Parathyroid adenoma (tissue), 2 donors: ENCODE measurements around the gene GAB4.

Experiments used
- H2AFZ ChIP-seq: fragments of 300-600 bp; sonication (generic); one replicate; pipeline ENCODE4 v1.7.0; 2017; ENCODE audit warnings: antibody characterized with exemption, mild to moderate bottlenecking
- H3K27ac ChIP-seq: fragments of 300-600 bp; sonication (generic); one replicate; pipeline ENCODE4 v1.7.0; 2017
- H3K27me3 ChIP-seq: fragments of 300-600 bp; sonication (generic); one replicate; pipeline ENCODE4 v1.7.0; 2017; ENCODE audit warnings: low read length; ENCODE audit not compliant: control insufficient read depth, insufficient read depth
- H3K36me3 ChIP-seq: fragments of 300-600 bp; sonication (generic); one replicate; pipeline ENCODE4 v1.7.0; 2017; ENCODE audit warnings: low read length; ENCODE audit not compliant: control insufficient read depth, insufficient read depth
- H3K4me1 ChIP-seq: fragments of 300-600 bp; sonication (generic); one replicate; pipeline ENCODE4 v1.7.0; 2017; ENCODE audit warnings: control low read depth
- H3K4me2 ChIP-seq: fragments of 300-600 bp; sonication (generic); one replicate; pipeline ENCODE4 v1.7.0; 2017; ENCODE audit warnings: low read length
- H3K4me3 ChIP-seq: fragments of 300-600 bp; sonication (generic); one replicate; pipeline ENCODE4 v1.7.0; 2017; ENCODE audit warnings: low read depth, low read length
- H3K79me2 ChIP-seq: fragments of 300-600 bp; sonication (generic); one replicate; pipeline ENCODE4 v1.7.0; 2017; ENCODE audit warnings: control low read depth
- H3K9ac ChIP-seq: fragments of 300-600 bp; sonication (generic); one replicate; pipeline ENCODE4 v1.7.0; 2017; ENCODE audit warnings: mild to moderate bottlenecking
- H3K9me3 ChIP-seq: fragments of 300-600 bp; sonication (generic); one replicate; pipeline ENCODE4 v1.7.0; 2017; ENCODE audit warnings: low read length; ENCODE audit not compliant: control insufficient read depth
- TF ChIP-seq, protein P1 (sequence below): fragments of 300-600 bp; sonication (generic); IDR thresholded peaks from one replicate; pipeline ENCODE4 v1.7.0; 2017; ENCODE audit warnings: antibody characterized with exemption, mild to moderate bottlenecking
- donor health status: primary hyperparathyroidism.

The GAB4 gene, protein sequence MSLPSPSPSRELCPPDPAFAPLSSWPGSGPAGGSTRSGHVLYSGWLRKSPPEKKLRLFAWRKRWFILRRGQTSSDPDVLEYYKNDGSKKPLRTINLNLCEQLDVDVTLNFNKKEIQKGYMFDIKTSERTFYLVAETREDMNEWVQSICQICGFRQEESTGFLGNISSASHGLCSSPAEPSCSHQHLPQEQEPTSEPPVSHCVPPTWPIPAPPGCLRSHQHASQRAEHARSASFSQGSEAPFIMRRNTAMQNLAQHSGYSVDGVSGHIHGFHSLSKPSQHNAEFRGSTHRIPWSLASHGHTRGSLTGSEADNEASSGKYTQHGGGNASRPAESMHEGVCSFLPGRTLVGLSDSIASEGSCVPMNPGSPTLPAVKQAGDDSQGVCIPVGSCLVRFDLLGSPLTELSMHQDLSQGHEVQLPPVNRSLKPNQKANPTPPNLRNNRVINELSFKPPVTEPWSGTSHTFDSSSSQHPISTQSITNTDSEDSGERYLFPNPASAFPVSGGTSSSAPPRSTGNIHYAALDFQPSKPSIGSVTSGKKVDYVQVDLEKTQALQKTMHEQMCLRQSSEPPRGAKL

DNA sequence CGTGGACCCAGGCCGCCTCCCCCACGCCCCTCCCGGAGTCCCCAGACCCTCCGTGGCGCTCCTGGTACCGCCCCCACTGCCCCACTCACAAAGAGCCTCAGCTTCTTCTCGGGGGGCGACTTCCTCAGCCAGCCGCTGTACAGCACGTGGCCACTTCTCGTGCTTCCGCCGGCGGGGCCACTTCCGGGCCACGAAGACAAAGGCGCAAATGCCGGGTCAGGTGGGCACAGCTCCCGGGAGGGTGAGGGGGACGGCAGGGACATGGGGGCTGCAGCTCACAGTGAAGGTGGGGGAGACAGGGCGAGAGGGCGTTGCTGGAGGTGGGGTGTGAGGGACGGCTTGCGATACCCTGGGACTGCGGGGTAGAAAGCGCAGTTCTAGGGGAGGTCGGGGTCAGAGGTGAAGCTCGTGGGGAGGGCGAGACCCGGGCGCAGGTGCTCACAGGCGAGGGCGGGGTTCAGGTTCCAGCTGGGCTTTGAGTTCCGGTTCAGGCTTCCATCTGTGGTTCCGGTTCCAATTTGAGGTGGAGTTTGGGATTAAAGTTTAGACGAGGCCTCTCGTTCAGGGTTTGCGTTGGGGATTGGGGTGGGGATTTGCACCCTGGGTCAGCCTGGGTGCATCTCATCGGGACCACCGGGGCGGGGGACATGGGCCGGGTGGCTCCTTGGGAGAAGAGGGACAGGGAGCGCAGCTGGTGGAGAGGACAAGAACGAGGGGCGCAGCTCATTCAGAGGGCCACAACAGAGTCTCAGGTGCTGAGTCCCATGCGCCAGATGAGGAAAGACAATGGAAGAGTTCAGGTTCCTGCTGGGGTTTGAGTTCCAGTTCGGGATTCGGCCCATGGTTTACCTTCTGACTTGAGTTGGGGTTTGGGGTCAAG lies at the start of gene GAB4:
Gene GAB4, minus strand, starts transcription at position 371 of the 880 bp plus-strand sequence. Its CDS starts 108 bp downstream, at position 263.
- TF ChIP-seq, protein P1, sequence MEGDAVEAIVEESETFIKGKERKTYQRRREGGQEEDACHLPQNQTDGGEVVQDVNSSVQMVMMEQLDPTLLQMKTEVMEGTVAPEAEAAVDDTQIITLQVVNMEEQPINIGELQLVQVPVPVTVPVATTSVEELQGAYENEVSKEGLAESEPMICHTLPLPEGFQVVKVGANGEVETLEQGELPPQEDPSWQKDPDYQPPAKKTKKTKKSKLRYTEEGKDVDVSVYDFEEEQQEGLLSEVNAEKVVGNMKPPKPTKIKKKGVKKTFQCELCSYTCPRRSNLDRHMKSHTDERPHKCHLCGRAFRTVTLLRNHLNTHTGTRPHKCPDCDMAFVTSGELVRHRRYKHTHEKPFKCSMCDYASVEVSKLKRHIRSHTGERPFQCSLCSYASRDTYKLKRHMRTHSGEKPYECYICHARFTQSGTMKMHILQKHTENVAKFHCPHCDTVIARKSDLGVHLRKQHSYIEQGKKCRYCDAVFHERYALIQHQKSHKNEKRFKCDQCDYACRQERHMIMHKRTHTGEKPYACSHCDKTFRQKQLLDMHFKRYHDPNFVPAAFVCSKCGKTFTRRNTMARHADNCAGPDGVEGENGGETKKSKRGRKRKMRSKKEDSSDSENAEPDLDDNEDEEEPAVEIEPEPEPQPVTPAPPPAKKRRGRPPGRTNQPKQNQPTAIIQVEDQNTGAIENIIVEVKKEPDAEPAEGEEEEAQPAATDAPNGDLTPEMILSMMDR: no peak
- Histone ChIP-seq H3K9me3 (no peaks in the 10 kb centered on the region), H3K36me3 (no peaks in the 10 kb centered on the region), H2AFZ (no peak within 1 kb of the TSS), H3K9ac (no peak within 1 kb of the TSS), H3K27me3 (no peaks in the 10 kb centered on the region), H3K4me1 (no peaks in the 10 kb centered on the region), H3K4me3 (no peak within 1 kb of the TSS), H3K4me2 (no peak within 1 kb of the TSS), H3K79me2 (no peaks in the 10 kb centered on the region), H3K27ac (no peak within 1 kb of the TSS)

DNA sequence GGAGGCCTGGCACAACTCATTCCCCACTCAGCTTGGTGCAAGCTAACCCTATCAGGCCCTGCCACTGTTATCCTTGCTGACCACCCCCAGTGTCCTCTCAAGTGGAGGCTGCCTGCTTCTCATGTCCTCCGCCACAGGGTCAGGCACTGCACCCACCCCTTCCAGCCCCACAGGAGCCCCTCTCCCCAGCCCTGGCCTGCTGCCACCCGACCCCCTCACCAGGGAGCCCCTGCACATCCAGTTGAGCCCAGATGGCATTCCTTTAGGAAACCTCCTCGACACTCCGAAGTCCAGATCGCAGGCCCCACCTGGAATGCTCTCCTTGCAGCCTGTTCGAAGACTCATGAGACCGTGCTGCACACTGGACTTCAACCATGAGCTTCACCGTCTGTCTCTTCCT lies 48.8 kb upstream of the GAB4 start:
- Histone ChIP-seq H3K36me3 (no peaks in the 10 kb centered on the region), H3K4me2 (no peak overlapping the region), H3K9me3 (no peaks in the 10 kb centered on the region)

DNA sequence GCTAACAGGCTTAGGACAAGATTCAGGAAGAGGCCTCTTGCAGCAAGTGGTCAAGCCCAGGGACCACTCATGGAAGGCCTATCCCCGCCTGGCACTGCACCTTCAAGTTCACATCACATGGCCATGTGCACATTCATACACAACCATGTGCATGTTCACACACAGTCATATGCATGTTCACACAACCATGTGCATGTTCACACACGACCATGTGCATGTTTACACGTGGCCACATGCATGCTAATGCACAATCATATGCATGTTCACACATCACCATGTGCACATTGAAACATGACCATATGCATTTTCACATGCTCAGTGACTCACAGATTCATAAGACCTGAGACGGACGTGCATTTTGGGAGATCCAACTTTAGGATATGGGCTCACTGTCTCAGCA lies 48.0 kb upstream of the GAB4 start:
- Histone ChIP-seq H3K4me3 (no peak overlapping the region), H3K27me3 (no peaks in the 10 kb centered on the region), H3K79me2 (no peaks in the 10 kb centered on the region), H3K27ac (no peak overlapping the region), H3K4me2 (no peak overlapping the region), H3K9ac (no peak overlapping the region), H3K9me3 (no peaks in the 10 kb centered on the region), H3K4me1 (no peaks in the 10 kb centered on the region), H3K36me3 (no peaks in the 10 kb centered on the region), H2AFZ (no peak overlapping the region)
- TF ChIP-seq, protein P1: no peak

More for the DNA sequence above, 48.8 kb upstream of the GAB4 start:
- H3K4me1 ChIP-seq: no peaks in the 10 kb centered on the region
- no peaks in the 10 kb centered on the region for H3K79me2 ChIP-seq
- no peak overlapping the region for H2AFZ ChIP-seq
- H3K27me3 ChIP-seq: no peaks in the 10 kb centered on the region
- TF ChIP-seq, protein P1: no peak
- H3K27ac ChIP-seq: no peak overlapping the region
- no peak overlapping the region for H3K9ac ChIP-seq
- H3K4me3 ChIP-seq: no peak overlapping the region

DNA sequence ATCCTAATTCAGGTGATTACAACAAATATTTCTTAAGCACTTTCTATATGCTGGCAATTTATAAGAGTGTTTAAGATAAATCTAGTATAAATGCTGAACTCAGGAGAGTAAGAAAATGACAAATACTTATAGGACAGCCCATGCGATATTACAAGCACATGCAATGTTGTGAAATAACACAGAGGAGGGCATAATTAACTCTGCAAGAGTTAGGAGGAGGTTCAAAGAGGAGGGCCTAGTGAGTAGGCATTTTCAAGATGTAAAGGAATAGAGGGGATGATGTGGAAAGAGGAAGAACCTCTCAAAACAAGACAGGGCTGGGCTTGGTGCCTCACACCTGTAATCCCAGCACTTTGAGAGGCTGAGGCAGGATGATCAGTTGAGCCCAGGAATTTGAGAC lies 39.6 kb upstream of the GAB4 start:
- Histone ChIP-seq H3K9ac (no peak overlapping the region), H2AFZ (no peak overlapping the region), H3K36me3 (no peaks in the 10 kb centered on the region), H3K4me3 (no peak overlapping the region), H3K4me1 (no peaks in the 10 kb centered on the region), H3K4me2 (no peak overlapping the region), H3K79me2 (no peaks in the 10 kb centered on the region), H3K9me3 (no peaks in the 10 kb centered on the region), H3K27me3 (no peaks in the 10 kb centered on the region), H3K27ac (no peak overlapping the region)
- TF ChIP-seq, protein P1: no peak
